MCF 10A (cell line): Measurements from ENCODE around the gene F8. TPM values are rescaled to one million over a fixed set of nuclear protein-coding genes. Genes with fewer than 3 reads are reported as not detected.

ENCODE experiments used
- BruUV-seq: library from RNA; stranded (reverse); fragments of 400-500 nt; replicated peaks from 2 replicates; lab custom pipeline; 2021; lab: Mats Ljungman, UMichigan
- CTCF ChIA-PET: fragments of 300-600 bp; sonication (Branson Sonifier 250); formaldehyde crosslinking; extraction: SDS; loops from one replicate; lab custom pipeline; 2021; ENCODE audit warnings: antibody characterized with exemption, inconsistent platforms; lab: Yijun Ruan, JAX
- POLR2A ChIA-PET: fragments of 300-600, 350-650 bp; sonication (Branson Sonifier 250); formaldehyde crosslinking; extraction: SDS; loops from one replicate; lab custom pipeline; 2020; ENCODE audit warnings: antibody characterized with exemption, inconsistent platforms; lab: Yijun Ruan, JAX
- DNase-seq: peaks from one replicate; pipeline ENCODE4 v3.0.0-alpha.2; 2018; ENCODE audit not compliant: unreplicated experiment
- H3K27ac Mint-ChIP-seq: one replicate; pipeline ENCODE4 v1.8.0; 2022; ENCODE audit warnings: mild to moderate bottlenecking, low read depth, mixed read lengths; ENCODE audit not compliant: unreplicated experiment
- H3K27me3 Mint-ChIP-seq: one replicate; pipeline ENCODE4 v1.8.0; 2022; ENCODE audit warnings: mixed read lengths; ENCODE audit not compliant: insufficient read depth, unreplicated experiment
- H3K36me3 Mint-ChIP-seq: one replicate; pipeline ENCODE4 v1.8.0; 2022; ENCODE audit warnings: mild to moderate bottlenecking, moderate library complexity, mixed read lengths; ENCODE audit not compliant: insufficient read depth, unreplicated experiment
- H3K4me1 Mint-ChIP-seq: one replicate; pipeline ENCODE4 v1.8.0; 2022; ENCODE audit warnings: mixed read lengths; ENCODE audit not compliant: insufficient read depth, unreplicated experiment
- H3K4me3 Mint-ChIP-seq: one replicate; pipeline ENCODE4 v1.8.0; 2022; ENCODE audit warnings: mild to moderate bottlenecking, moderate library complexity, mixed read lengths; ENCODE audit not compliant: unreplicated experiment
- H3K9me3 Mint-ChIP-seq: one replicate; pipeline ENCODE4 v1.8.0; 2022; ENCODE audit warnings: mixed read lengths; ENCODE audit not compliant: unreplicated experiment
- CTCF ChIP-seq: fragments of 200-600 bp; IDR thresholded peaks from one replicate; pipeline ENCODE4 v1.8.0; 2022; ENCODE audit warnings: antibody characterized with exemption, mild to moderate bottlenecking; ENCODE audit not compliant: unreplicated experiment
- intact Hi-C: fragments of 100-400 bp; cut with micrococcal nuclease; formaldehyde crosslinking; loops from 2 replicates; pipeline ENCODE4 v1.14.1; 2022
- total RNA-seq: library from RNA; stranded (reverse); gene quantifications from 2 replicates; pipeline ENCODE4 v1.2.3, GENCODE V29; 2022

The F8 gene
- total RNA-seq, 1 experiment from 2014 or later: 5.3 TPM

GRCh38 chrX:154998204-154998880, 24.2 kb downstream of the F8 start:
- H3K36me3 Mint-ChIP-seq: no peaks in the 10 kb centered on the region
- no peak for DNase-seq
- H3K4me3 Mint-ChIP-seq: no peak overlapping the region
- no TSS peak for BruUV-seq
- ChIA-PET POLR2A (no interaction called here), CTCF (interaction anchor here (0.7 to 1.0 kb wide), 2 partner anchors 59 to 249 kb away, joined by 3 read pairs; no protein-coding TSS in a partner anchor)
- no peak for TF ChIP-seq CTCF
- H3K9me3 Mint-ChIP-seq: no peaks in the 10 kb centered on the region
- peaks cover 11% of the 10 kb centered on the region for H3K27me3 Mint-ChIP-seq
- H3K27ac Mint-ChIP-seq: no peak overlapping the region
- intact Hi-C loops: no loop called here
- no peaks in the 10 kb centered on the region for H3K4me1 Mint-ChIP-seq

GRCh38 chrX:154991476-154991875, 31.0 kb downstream of the F8 start:
- Mint-ChIP-seq H3K27me3 (peaks cover 18% of the 10 kb centered on the region), H3K36me3 (no peaks in the 10 kb centered on the region), H3K4me1 (no peaks in the 10 kb centered on the region), H3K4me3 (no peak overlapping the region), H3K27ac (no peak overlapping the region), H3K9me3 (no peaks in the 10 kb centered on the region)
- TF ChIP-seq CTCF: no peak
- ChIA-PET POLR2A (interaction anchor here (1.1 kb wide), 1 partner anchor 99 kb away, joined by 4 read pairs; no protein-coding TSS in a partner anchor), CTCF (no interaction called here)
- intact Hi-C loops: no loop called here
- no TSS peak for BruUV-seq
- DNase-seq: no peak

GRCh38 chrX:154991039-154991438, 31.5 kb downstream of the F8 start:
- H3K27ac Mint-ChIP-seq: no peak overlapping the region
- BruUV-seq: no TSS peak
- no peaks in the 10 kb centered on the region for H3K9me3 Mint-ChIP-seq
- intact Hi-C loops: no loop called here
- TF ChIP-seq CTCF: no peak
- ChIA-PET CTCF (interaction anchor here (0.6 kb wide), 1 partner anchor 616 kb away, joined by 3 read pairs; no protein-coding TSS in a partner anchor), POLR2A (interaction anchor here (1.1 kb wide), 1 partner anchor 99 kb away, joined by 4 read pairs; no protein-coding TSS in a partner anchor)
- H3K4me3 Mint-ChIP-seq: no peak overlapping the region
- H3K36me3 Mint-ChIP-seq: no peaks in the 10 kb centered on the region
- H3K4me1 Mint-ChIP-seq: no peaks in the 10 kb centered on the region
- H3K27me3 Mint-ChIP-seq: peaks cover 18% of the 10 kb centered on the region
- no peak for DNase-seq

GRCh38 chrX:154990496-154990895, 32.0 kb downstream of the F8 start:
- DNase-seq: no peak
- H3K4me3 Mint-ChIP-seq: no peak overlapping the region
- BruUV-seq: no TSS peak
- no peaks in the 10 kb centered on the region for H3K36me3 Mint-ChIP-seq
- H3K4me1 Mint-ChIP-seq: no peaks in the 10 kb centered on the region
- CTCF ChIA-PET: interaction anchor here (0.6 kb wide), 1 partner anchor 617 kb away, joined by 3 read pairs; no protein-coding TSS in a partner anchor
- peaks cover 18% of the 10 kb centered on the region for H3K27me3 Mint-ChIP-seq
- no peaks in the 10 kb centered on the region for H3K9me3 Mint-ChIP-seq
- POLR2A ChIA-PET: interaction anchor here (1.1 kb wide), 1 partner anchor 100 kb away, joined by 4 read pairs; no protein-coding TSS in a partner anchor
- TF ChIP-seq CTCF: no peak
- H3K27ac Mint-ChIP-seq: no peak overlapping the region
- intact Hi-C loops: no loop called here
